ENCODE results near the gene TBL1XR1.

DNA sequence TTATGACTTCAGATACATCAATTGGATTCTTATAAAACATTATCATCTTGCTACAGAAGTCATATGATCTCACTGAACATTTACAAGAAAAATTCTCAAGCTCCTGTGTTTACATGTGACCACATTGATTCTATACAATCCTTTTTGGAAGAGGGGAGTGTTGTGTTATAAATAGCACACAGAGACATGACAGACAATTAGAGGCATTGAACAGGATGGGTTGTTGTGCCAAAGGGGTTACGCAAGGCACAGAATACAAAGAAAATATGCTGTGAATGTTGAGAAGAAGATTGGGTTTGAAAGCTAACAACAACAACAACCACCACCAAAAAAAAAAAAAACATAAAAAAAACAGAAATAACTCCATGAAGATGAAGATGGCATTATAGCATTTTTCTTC, 32.5 kb upstream of the TBL1XR1 start:
- TF ChIP-seq EGR1 (IDR thresholded peaks at IDR 0.05), result no peak
- TF ChIP-seq CEBPB (IDR thresholded peaks at IDR 0.05), result no peak; the same call in 1 of the 2 replicates
- no peak for TF ChIP-seq ZBTB7A (IDR thresholded peaks at IDR 0.05; ENCODE audit: low read depth)
- TF ChIP-seq, protein P1, sequence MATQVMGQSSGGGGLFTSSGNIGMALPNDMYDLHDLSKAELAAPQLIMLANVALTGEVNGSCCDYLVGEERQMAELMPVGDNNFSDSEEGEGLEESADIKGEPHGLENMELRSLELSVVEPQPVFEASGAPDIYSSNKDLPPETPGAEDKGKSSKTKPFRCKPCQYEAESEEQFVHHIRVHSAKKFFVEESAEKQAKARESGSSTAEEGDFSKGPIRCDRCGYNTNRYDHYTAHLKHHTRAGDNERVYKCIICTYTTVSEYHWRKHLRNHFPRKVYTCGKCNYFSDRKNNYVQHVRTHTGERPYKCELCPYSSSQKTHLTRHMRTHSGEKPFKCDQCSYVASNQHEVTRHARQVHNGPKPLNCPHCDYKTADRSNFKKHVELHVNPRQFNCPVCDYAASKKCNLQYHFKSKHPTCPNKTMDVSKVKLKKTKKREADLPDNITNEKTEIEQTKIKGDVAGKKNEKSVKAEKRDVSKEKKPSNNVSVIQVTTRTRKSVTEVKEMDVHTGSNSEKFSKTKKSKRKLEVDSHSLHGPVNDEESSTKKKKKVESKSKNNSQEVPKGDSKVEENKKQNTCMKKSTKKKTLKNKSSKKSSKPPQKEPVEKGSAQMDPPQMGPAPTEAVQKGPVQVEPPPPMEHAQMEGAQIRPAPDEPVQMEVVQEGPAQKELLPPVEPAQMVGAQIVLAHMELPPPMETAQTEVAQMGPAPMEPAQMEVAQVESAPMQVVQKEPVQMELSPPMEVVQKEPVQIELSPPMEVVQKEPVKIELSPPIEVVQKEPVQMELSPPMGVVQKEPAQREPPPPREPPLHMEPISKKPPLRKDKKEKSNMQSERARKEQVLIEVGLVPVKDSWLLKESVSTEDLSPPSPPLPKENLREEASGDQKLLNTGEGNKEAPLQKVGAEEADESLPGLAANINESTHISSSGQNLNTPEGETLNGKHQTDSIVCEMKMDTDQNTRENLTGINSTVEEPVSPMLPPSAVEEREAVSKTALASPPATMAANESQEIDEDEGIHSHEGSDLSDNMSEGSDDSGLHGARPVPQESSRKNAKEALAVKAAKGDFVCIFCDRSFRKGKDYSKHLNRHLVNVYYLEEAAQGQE (IDR thresholded peaks at IDR 0.05; ENCODE audit: low read depth), result no peak
- TF ChIP-seq TCF12 (IDR thresholded peaks at IDR 0.05; ENCODE audit: low read depth), result no peak
- no peak for TF ChIP-seq RAD21 (IDR thresholded peaks at IDR 0.05; ENCODE audit: low read depth)
- no peak for TF ChIP-seq NFIC (IDR thresholded peaks at IDR 0.05)
- no peak for TF ChIP-seq EP300 (IDR thresholded peaks at IDR 0.05; ENCODE audit: borderline replicate concordance)
- no peak for TF ChIP-seq CREB1 (IDR thresholded peaks at IDR 0.05; ENCODE audit: low read depth)

All from Ishikawa (cell line).